Glutamatergic neuron (in vitro differentiated cells): ENCODE results near the gene USP7. TPM values are rescaled to one million over a fixed set of nuclear protein-coding genes. Genes with fewer than 3 reads are reported as not detected.
"Not testable (repeated sequence)": the region's sequence is repeated elsewhere in the genome, so short reads cannot be mapped to it uniquely, and the experiment has no call there.

Source experiments
- DNase-seq: peaks from one replicate; pipeline ENCODE4 v3.0.0; 2022
- H3K27ac Mint-ChIP-seq: one replicate; pipeline ENCODE4 v1.8.0; 2020; ENCODE audit warnings: mild to moderate bottlenecking, mixed read lengths, inconsistent platforms; ENCODE audit not compliant: unreplicated experiment
- H3K27me3 Mint-ChIP-seq: one replicate; pipeline ENCODE4 v1.8.0; 2020; ENCODE audit warnings: mild to moderate bottlenecking, moderate library complexity, mixed read lengths, inconsistent platforms; ENCODE audit not compliant: unreplicated experiment
- H3K36me3 Mint-ChIP-seq: one replicate; pipeline ENCODE4 v1.8.0; 2020; ENCODE audit warnings: mild to moderate bottlenecking, mixed read lengths, inconsistent platforms; ENCODE audit not compliant: unreplicated experiment
- H3K4me1 Mint-ChIP-seq: one replicate; pipeline ENCODE4 v1.8.0; 2020; ENCODE audit warnings: mild to moderate bottlenecking, low read depth, mixed read lengths, inconsistent platforms; ENCODE audit not compliant: unreplicated experiment
- H3K4me3 Mint-ChIP-seq: one replicate; pipeline ENCODE4 v1.8.0; 2020; ENCODE audit warnings: mild to moderate bottlenecking, mixed read lengths, inconsistent platforms; ENCODE audit not compliant: unreplicated experiment
- H3K9me3 Mint-ChIP-seq: one replicate; pipeline ENCODE4 v1.8.0; 2020; ENCODE audit warnings: mild to moderate bottlenecking, moderate library complexity, mixed read lengths, inconsistent platforms; ENCODE audit not compliant: unreplicated experiment
- total RNA-seq: library from RNA; stranded (reverse); fragmentation: NEBNext Ultra II Directional; extraction: Animal tissue kit (Norgen Biotek cat#: 25700); gene quantifications from one replicate; pipeline ENCODE4 v1.2.1, GENCODE V29; 2021; ENCODE audit not compliant: unreplicated experiment
- TF ChIP-seq, protein P1 (sequence below): fragments of 200-600 bp; sonication (generic); IDR thresholded peaks from one replicate; pipeline ENCODE4 v1.5.0; 2021; ENCODE audit not compliant: partially characterized antibody, unreplicated experiment

Gene USP7
- total RNA-seq, 1 donor from 2014 or later, result 167 TPM

GRCh38 chr16:8878523-8878911, 85.2 kb downstream of the USP7 start:
- Mint-ChIP-seq H3K4me1 (no peaks in the 10 kb centered on the region), H3K36me3 (no peaks in the 10 kb centered on the region), H3K27ac (no peak overlapping the region), H3K4me3 (no peak overlapping the region), H3K27me3 (no peaks in the 10 kb centered on the region), H3K9me3 (peaks cover 2% of the 10 kb centered on the region)
- DNase-seq, result no peak
- TF ChIP-seq, protein P1, sequence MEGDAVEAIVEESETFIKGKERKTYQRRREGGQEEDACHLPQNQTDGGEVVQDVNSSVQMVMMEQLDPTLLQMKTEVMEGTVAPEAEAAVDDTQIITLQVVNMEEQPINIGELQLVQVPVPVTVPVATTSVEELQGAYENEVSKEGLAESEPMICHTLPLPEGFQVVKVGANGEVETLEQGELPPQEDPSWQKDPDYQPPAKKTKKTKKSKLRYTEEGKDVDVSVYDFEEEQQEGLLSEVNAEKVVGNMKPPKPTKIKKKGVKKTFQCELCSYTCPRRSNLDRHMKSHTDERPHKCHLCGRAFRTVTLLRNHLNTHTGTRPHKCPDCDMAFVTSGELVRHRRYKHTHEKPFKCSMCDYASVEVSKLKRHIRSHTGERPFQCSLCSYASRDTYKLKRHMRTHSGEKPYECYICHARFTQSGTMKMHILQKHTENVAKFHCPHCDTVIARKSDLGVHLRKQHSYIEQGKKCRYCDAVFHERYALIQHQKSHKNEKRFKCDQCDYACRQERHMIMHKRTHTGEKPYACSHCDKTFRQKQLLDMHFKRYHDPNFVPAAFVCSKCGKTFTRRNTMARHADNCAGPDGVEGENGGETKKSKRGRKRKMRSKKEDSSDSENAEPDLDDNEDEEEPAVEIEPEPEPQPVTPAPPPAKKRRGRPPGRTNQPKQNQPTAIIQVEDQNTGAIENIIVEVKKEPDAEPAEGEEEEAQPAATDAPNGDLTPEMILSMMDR, result no peak

DNA sequence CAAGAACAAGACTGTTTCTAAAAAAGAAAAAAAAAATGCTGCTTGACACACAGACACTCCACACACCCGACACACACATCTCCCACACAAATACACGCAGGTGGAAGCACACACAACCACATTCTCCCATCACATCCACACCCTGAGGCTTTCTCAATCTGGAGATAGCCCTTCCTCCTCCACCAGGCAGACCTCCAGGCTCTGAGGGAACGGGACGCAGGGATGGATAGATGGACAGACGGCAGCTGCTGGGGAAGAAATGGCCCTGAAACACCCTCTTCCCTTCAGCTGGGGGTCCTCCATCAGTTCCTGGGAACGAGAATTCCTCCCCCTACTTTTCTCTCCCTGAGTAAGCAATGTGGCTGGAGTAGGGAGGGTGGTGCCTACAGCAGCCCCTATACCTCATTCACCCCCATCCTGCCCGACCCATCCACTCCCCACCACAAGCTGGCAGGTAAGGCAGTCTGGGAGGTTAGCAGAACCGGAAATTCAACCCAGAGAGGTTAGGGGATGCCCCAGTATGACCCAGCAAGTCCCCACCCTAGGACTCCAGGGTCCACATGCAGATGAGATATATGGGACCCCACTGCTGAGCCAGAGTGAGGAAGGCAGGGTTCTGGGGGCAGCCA, 85.7 kb downstream of the USP7 start:
- no peak overlapping the region for H3K27ac Mint-ChIP-seq
- TF ChIP-seq, protein P1, result no peak

DNA sequence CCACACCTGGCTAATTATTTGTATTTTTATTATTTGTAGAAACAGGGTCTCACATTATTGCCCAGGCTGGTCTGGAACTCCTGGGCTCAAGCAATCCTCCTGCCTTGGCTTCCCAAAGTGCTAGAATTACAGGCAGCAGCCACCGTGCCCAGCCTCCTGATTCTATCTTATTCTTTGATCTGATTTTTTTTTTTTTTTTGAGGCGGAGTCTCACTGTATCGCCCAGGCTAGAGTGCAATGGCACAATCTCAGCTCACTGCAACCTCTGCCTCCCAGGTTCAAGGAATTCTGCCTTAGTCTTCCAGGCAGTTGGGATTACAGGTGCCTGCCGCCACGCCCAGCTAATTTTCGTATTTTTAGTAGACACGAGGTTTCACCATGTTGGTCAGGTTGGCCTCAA, 88.4 kb downstream of the USP7 start:
- not testable (repeated sequence) for H3K4me1 Mint-ChIP-seq, H3K27me3 Mint-ChIP-seq, H3K4me3 Mint-ChIP-seq, H3K9me3 Mint-ChIP-seq, H3K27ac Mint-ChIP-seq, DNase-seq, H3K36me3 Mint-ChIP-seq

More for the DNA sequence above, 85.7 kb downstream of the USP7 start:
- Mint-ChIP-seq H3K4me3 (no peak overlapping the region), H3K36me3 (no peaks in the 10 kb centered on the region), H3K27me3 (no peaks in the 10 kb centered on the region), H3K4me1 (no peaks in the 10 kb centered on the region), H3K9me3 (peaks cover 2% of the 10 kb centered on the region)
- no peak for DNase-seq

GRCh38 chr16:8874388-8874787, 89.3 kb downstream of the USP7 start:
- Mint-ChIP-seq H3K9me3 (peaks cover under 1% of the 10 kb centered on the region), H3K36me3 (no peaks in the 10 kb centered on the region), H3K4me1 (peaks cover under 1% of the 10 kb centered on the region), H3K27me3 (peaks cover 3% of the 10 kb centered on the region), H3K27ac (no peak overlapping the region), H3K4me3 (no peak overlapping the region)
- TF ChIP-seq, protein P1, result no peak
- no peak for DNase-seq

GRCh38 chr16:8873866-8874195, 89.9 kb downstream of the USP7 start:
- not testable (repeated sequence) for H3K36me3 Mint-ChIP-seq, H3K27me3 Mint-ChIP-seq, H3K4me3 Mint-ChIP-seq, H3K27ac Mint-ChIP-seq, H3K4me1 Mint-ChIP-seq, DNase-seq, H3K9me3 Mint-ChIP-seq

- Mint-ChIP-seq H3K4me3 (no peak overlapping the region), H3K36me3 (no peaks in the 10 kb centered on the region), H3K4me1 (peaks cover 3% of the 10 kb centered on the region), H3K27me3 (peaks cover 6% of the 10 kb centered on the region), H3K27ac (no peak overlapping the region), H3K9me3 (peaks cover 4% of the 10 kb centered on the region)
- DNase-seq, result no peak
- TF ChIP-seq, protein P1, result no peak
Observed at GRCh38 chr16:8872967-8873865, 90.5 kb downstream of the USP7 start.
